Sciatic nerve (tissue), 2 donors: ENCODE data around the gene SERPINA5. TPM values are rescaled to one million over a fixed set of nuclear protein-coding genes. Genes with fewer than 3 reads are reported as not detected.

Source experiments
- ATAC-seq: fragments of 200-7000 bp; cut with Tn5 transposase; one replicate; pipeline ENCODE4 v1.9.1; 2020; ENCODE audit warnings: mild to moderate bottlenecking, moderate library complexity
- DNase-seq: peaks from one replicate; pipeline ENCODE4 v3.0.0-alpha.2; 2020; ENCODE audit warnings: low spot score
- intact Hi-C: fragments of 100-400 bp; cut with DNase I; formaldehyde crosslinking; loops from one replicate; pipeline ENCODE4 v1.14.2; 2022
- total RNA-seq: library from RNA; stranded (reverse); fragmentation: NEBNext Ultra II Directional; extraction: Animal tissue kit (Norgen Biotek cat#: 25700); gene quantifications from one replicate; pipeline ENCODE4 v1.2.1, GENCODE V29; 2021
- donor health status: DM: no; HTN: no; CAD: no.
- donor health status: DM: no; HTN: no; CAD: no.

The SERPINA5 gene
- total RNA-seq, 1 donor from 2014 or later, result 8.8 TPM

DNA sequence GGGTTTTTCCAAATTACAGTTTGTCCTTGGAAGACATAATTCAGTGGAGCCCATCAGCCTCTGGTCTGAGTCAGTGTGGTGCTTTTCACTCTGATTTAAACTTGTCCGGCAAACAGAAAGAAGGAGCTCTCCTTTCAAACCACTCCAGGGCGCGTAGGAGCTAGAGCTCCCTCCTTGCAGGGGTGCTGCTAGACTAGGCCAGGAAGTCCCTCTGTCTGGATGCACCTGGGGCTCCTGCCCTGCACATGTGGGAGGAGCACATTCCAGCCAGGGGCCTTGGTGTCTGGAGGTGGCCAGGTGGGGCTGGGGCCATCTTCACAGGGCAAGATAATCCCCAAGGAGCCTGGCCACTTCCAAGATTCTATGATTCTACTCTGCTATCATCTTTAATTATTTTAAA, 34.0 kb downstream of the SERPINA5 start:
- DNase-seq, result peak; percentile 32
- no peak for ATAC-seq
- intact Hi-C loops, result no loop called here

DNA sequence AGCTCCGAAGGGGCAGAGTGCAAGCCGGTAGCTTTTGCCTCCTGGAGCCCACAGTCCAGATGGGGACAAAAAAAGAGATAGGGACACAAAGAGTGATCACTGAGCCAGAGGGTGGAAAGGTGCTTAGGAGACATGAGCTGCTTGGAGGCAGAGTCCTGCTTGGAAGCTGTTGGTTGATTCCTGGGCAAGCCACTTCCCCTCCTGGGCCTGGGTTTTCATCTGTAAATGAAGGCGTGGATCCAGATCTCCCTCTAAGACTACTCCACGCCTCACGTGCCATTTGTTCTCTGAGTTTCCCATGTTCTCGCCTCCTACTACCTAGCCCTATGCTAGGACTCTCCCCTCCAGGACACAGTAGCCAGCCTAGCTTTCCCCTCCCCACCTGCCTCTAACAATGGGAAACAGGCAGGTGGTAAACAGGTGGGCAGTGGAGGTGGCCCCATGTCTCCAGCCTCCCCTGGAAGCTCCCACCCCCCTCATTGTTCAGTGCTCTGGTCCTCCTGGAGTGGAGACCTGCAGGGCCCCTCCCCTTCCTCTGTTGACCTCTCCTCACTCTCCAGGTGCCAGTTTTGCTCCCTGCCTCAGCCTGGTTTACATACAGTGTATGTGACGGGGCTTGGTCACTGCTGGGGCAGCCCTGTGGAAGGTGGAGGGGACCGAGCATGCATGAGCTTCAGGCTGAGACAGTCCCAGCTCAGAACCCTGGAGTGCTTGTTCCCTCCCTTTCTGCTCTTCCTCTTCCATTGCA, 34.8 kb downstream of the SERPINA5 start:
- ATAC-seq (no peak), DNase-seq (peak; percentile 33)
- intact Hi-C loops, result no loop called here

DNA sequence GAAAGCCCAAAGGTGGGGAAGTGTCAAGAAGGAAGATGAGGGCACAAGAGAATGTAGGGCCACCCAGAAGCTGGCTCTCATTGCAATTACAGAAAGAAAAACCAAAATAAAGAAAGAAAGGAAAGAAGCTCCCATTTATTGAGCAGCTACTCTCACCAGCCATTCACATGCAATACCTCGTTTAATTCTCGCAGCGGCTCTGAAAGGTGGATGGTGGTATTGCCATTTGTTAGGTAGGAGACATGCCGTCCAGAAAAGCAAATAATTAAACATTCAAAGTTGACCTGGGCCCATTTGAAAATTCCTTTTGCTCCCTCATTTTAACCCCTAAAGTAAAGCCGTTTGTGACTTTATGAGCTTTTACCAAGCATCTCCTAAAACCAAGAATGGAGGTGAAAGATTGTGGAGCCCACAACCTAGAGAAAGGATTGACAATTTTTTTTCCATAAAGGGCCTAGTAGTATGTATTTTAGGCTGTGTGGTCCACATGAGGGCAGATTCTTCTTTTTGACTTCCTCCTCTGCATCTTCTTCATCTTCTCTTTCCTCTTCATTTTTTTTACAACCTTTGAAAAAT, 36.2 kb downstream of the SERPINA5 start:
- DNase-seq, result no peak
- ATAC-seq, result no peak
- intact Hi-C loops, result no loop called here

GRCh38 chr14:94617988-94618822, 37.0 kb downstream of the SERPINA5 start:
- no peak for ATAC-seq
- DNase-seq, result no peak
- intact Hi-C loops, result no loop called here

DNA sequence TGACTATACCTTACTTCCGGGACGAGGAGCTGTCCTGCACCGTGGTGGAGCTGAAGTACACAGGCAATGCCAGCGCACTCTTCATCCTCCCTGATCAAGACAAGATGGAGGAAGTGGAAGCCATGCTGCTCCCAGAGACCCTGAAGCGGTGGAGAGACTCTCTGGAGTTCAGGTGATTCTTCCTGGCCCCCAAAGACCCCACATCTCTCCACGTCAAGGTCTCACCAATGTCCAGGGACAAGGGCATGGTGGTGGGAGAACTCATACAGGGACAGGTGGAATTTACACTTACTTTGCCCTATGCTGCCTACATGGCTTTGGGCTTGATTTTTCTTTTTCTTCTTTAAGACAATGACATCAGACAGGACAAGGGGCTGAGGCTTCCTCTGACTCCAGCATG, 38.1 kb downstream of the SERPINA5 start:
- intact Hi-C loops, result no loop called here
- DNase-seq, result no peak
- no peak for ATAC-seq

GRCh38 chr14:94620597-94620996, 39.4 kb downstream of the SERPINA5 start:
- ATAC-seq (no peak), DNase-seq (peak; percentile 42)
- intact Hi-C loops, result no loop called here

DNA sequence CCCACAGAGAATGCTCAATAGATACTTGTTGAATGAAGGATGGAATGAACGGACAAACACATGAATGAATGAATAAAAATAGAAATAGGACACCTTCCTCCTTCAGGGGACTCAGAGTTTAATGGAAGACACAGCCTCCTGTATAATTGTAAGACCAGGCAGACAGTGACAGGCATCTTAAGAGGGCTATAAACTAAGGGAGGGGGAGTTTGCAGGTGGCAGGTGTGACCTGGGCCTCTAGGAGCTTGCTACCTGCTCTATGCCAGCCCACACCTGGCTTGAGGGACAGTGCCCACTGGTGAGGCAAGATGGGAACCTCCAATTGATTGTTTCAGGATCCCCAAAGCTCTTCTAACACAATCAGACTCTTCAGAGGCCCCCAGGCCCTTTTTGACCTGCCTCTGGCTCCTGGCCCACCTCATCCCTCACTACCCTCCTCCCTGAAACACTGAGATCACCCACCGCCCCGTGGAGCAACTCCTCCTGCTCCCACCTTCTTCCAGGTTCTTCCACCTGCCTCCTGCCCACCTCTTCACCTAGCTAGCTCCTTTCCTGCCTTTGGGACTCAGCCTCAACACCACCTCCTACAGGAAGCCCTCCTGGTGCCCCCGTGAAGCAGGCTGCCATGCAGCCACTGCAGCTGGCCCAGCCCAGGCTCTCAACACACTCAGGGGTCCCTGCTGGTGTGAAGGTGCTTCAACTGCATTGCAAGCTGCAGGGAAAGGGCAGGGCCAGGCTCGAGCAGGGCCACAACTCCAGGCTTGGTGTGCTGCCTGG, 40.3 kb downstream of the SERPINA5 start:
- intact Hi-C loops, result no loop called here
- ATAC-seq, result no peak
- DNase-seq, result peak; percentile 53

DNA sequence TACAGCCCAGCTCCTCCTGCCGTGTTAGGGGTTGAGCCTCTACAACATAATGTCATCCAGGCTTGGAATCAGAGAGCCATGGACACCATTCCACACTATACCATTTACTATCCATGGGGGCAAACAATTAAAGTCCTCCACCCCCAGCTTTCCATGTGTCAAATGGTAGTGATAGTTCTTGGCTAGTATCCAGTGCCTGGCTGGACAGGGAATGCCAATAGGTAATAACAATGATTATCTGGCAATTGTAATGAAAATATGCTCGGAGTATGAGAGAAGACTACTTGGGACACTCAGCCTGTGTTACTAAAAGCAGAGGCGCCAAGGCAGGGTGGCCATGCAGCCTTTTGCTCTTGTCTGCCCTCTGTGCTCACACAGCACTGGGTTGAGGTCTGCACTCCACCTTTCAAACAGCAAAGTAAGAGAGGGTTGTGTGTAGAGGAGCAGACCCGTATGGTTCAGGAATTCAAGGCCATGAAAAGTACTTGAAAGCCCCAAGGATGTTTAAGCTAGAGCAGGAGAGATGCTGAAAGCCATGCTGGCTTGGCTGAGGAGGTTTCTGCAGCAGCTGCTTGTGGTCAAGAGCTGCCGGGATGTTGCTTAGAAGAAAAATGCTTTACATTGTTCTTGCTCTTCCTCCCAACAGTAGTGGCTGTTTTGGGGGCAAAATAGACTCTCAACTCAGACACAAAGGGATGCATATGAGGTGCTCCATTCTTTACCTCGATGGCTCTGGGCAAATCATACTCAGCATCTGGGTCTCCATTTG, 41.6 kb downstream of the SERPINA5 start:
- DNase-seq (peak; percentile 15), ATAC-seq (no peak)
- intact Hi-C loops, result loop anchor here (1.0 kb wide), 1 partner anchor 15 kb away; no protein-coding TSS in a partner anchor

GRCh38 chr14:94623422-94623809, 42.2 kb downstream of the SERPINA5 start:
- ATAC-seq (no peak), DNase-seq (peak; percentile 21)
- intact Hi-C loops, result loop anchor here (1.0 kb wide), 1 partner anchor 15 kb away; no protein-coding TSS in a partner anchor

DNA sequence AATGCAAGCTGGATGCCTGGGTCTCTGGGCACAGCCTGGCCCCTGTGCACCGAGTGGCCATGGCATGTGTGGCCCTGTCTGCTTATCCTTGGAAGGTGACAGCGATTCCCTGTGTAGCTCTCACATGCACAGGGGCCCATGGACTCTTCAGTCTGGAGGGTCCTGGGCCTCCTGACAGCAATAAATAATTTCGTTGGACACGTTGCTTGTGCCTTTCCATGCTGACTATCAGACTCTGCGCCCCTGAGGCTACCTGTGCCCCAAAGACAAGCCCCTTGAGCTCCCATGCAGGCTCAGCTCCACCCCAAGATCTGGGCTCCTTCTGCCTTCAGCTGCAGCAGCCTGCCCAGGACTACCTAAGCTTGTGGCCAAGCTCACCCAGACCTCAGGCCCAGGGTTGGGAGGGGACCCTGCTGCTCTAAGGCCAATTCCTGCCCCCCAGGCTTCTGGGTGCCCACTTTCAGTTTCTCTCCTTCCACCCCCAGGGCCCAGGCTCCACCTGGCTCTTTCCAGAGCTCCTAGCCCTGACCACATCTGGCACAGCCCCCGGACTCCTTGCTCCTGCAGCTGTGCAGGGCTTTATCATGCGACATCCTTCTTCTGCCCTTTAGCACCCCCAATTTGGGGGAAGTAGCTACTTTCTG, 42.8 kb downstream of the SERPINA5 start:
- no peak for ATAC-seq
- DNase-seq, result peak; percentile 38
- intact Hi-C loops, result loop anchor here (1.0 kb wide), 1 partner anchor 16 kb away; no protein-coding TSS in a partner anchor

DNA sequence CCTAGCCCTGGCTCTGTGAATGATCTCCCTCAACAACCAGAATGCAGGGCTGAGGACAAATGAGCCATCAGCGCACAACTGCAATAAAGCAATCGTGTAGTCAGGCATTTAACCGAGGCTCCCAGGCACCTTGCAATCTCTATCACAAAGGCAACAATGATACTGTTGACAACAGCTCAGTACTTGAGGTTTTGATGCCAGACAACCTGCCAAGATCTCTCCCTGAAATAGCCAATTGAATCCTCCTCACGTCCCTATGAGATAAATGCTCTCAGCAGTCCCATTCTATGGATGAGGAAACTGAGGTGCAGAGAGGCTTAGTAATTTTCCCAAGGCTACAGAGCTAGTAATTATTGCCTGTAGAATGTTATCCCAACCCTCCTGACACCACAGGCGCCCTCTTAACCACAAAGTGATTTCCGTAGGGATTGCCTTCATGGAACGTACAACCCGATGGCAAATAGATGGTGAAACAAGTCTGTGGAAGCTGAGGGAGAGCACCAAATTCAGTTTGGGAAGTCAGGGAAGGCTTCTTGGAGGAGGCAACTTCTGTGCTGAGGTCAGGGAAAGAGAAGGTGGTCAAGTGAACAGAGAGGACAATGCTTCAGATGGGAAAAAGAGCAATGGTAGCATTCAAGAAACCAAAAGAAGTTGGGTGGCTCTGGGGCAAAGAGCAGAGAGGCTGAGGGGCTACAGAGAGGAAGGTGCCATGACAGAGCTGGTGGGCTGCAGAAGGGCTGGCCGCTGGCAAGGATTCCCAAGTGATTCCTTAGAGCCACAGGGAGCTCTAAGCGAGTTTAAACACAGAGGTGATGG, 43.5 kb downstream of the SERPINA5 start:
- intact Hi-C loops, result no loop called here
- DNase-seq (peak; percentile 13), ATAC-seq (no peak)

GRCh38 chr14:94625353-94625635, 44.1 kb downstream of the SERPINA5 start:
- intact Hi-C loops, result no loop called here
- ATAC-seq (no peak), DNase-seq (no peak)

- DNase-seq (peak; percentile 8), ATAC-seq (no peak)
- intact Hi-C loops, result no loop called here
Measured at GRCh38 chr14:94628578-94628977, 47.4 kb downstream of the SERPINA5 start.

DNA sequence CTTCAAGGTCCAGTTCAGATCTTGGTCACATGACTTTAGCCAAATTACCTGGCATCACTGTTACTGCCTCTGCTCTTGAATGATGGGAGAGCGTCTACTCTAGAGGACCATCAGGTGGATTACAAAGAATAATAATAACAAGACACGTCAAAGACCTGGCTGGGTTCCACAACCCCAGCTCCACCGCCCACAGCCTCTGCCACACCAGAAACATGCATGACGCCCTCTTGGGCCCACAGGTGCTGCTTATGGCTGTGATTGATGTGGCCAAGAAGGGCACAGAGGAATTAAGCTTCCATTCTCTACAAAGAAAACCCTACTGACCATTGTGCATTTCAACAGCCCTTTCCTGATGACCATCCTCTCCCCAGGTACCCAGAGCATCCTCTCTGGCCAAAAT, 49.2 kb downstream of the SERPINA5 start:
- intact Hi-C loops, result no loop called here
- ATAC-seq (no peak), DNase-seq (no peak)

- intact Hi-C loops, result no loop called here
- ATAC-seq (no peak), DNase-seq (no peak)
Measured at GRCh38 chr14:94631050-94631449, 49.8 kb downstream of the SERPINA5 start.

DNA sequence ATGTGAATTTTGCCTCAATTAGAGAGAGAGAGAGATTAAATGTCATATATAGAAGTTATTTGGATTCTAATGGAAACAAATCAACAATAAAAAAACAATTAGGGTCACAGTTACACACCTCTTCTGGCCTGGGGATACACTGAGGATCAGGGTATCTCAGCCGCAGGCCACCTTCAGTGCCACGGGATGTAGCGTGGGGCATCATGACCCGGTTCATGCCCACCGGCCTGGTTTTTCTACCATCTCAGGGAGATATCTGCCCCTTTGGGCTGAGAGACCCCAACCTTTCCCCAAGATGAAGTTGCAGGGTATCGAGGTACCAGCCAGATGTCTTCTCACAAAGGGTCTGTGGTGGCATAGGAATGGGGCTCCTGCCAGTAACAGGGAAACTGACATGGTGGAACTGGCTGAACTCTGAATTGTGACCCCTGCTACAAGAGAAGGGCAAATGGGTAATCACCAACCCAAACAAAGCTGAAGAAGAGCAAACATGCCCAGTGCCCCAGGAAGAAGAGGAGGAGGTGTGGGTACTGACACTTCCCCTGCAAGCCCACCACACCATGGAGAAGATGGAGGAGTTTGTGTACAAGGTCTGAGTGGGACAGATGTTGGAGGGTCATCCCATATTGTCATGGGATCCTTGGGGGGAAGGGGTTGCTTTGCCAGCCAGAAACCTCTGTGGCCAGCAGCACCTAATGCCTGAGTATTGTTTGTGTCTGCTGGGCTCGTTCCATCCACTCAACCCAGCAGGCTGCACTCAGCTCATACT, 50.5 kb downstream of the SERPINA5 start:
- ATAC-seq (no peak), DNase-seq (peak; percentile 18)
- intact Hi-C loops, result no loop called here

GRCh38 chr14:94632305-94632590, 51.0 kb downstream of the SERPINA5 start:
- DNase-seq (peak; percentile 36), ATAC-seq (no peak)
- intact Hi-C loops, result no loop called here
